Mucosa of descending colon (tissue), 3 donors: ENCODE data around the gene SMARCA2. TPM values are rescaled to one million over a fixed set of nuclear protein-coding genes. Genes with fewer than 3 reads are reported as not detected.

Experiments used
- ATAC-seq: fragments of 200-7000 bp; cut with Tn5 transposase; one replicate; pipeline ENCODE4 v1.9.1; 2020; ENCODE audit warnings: mild to moderate bottlenecking, moderate library complexity
- DNase-seq, 3 donors: peaks; one replicate each; pipeline ENCODE4 v3.0.0-alpha.2; 2020
- H3K36me3 ChIP-seq: fragments of 200-600 bp; one replicate; pipeline ENCODE4 v1.8.0; 2021; ENCODE audit warnings: low read depth, mild to moderate bottlenecking
- H3K4me1 ChIP-seq: fragments of 200-600 bp; one replicate; pipeline ENCODE4 v1.8.0; 2021; ENCODE audit warnings: low read depth, mild to moderate bottlenecking
- H3K4me3 ChIP-seq: fragments of 200-600 bp; one replicate; pipeline ENCODE4 v1.8.0; 2021; ENCODE audit warnings: mild to moderate bottlenecking
- H3K9me3 ChIP-seq: fragments of 200-600 bp; one replicate; pipeline ENCODE4 v1.8.0; 2021; ENCODE audit warnings: mild to moderate bottlenecking
- CTCF ChIP-seq: fragments of 200-600 bp; IDR thresholded peaks from one replicate; pipeline ENCODE4 v1.8.0; 2022; ENCODE audit warnings: antibody characterized with exemption, mild to moderate bottlenecking
- intact Hi-C, 2 donors: fragments of 100-400 bp; cut with DNase I in 1 of 2; cut with micrococcal nuclease in 1 of 2; formaldehyde crosslinking; loops; one replicate each; pipeline versions ENCODE4 v1.11.0 to v1.11.1; 2022; cut with DNase I, micrococcal nuclease
- total RNA-seq, 3 donors: library from RNA; stranded (reverse); fragmentation: NEBNext Ultra II Directional in 2 of 3; extraction: Animal tissue kit (Norgen Biotek cat#: 25700) in 2 of 3; gene quantifications; one replicate each; pipeline versions ENCODE4 v1.2.1 to v1.2.4, GENCODE V29; 2021 to 2023
- donor health status: DM: no; HTN: no; CAD: no; lungs with moderate emphysema.
- donor health status: DM: no; HTN: no; CAD: no.
- donor health status: DM: no; HTN: yes; CAD: no.

SMARCA2 gene
- total RNA-seq, 3 donors from 2014 or later = 105 to 131 (median 117) TPM

DNA sequence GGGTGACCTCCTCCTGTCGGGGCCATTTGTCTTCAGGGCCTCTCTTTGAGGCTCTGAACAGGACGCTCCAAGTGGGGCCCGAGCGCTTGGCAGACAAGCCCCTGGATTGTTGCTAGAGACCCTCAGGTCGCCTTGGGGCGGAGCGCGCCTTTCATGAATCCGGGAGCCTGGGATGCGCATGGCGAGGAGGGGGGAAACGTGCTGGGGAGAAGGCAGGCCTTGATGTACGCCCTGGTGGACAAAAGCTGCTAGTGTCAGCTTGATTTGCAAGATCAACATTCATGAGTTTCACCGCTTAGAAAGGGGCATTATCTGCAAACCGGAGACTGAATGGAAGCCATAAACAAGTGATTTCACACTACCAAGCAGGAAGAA is 226.3 kb downstream of the SMARCA2 start:
- Histone ChIP-seq H3K4me1 (peaks cover 5% of the 10 kb centered on the region), H3K36me3 (no peaks in the 10 kb centered on the region), H3K9me3 (no peaks in the 10 kb centered on the region), H3K4me3 (no peak overlapping the region)
- DNase-seq = peak; percentile 10 to 49 (median 40)
- no peak for TF ChIP-seq CTCF
- peak; percentile 6 for ATAC-seq
- intact Hi-C loops = loop anchor here in 1 of 2 donors (10.0 kb wide), 1 partner anchor 223 kb away; no protein-coding TSS in a partner anchor

DNA sequence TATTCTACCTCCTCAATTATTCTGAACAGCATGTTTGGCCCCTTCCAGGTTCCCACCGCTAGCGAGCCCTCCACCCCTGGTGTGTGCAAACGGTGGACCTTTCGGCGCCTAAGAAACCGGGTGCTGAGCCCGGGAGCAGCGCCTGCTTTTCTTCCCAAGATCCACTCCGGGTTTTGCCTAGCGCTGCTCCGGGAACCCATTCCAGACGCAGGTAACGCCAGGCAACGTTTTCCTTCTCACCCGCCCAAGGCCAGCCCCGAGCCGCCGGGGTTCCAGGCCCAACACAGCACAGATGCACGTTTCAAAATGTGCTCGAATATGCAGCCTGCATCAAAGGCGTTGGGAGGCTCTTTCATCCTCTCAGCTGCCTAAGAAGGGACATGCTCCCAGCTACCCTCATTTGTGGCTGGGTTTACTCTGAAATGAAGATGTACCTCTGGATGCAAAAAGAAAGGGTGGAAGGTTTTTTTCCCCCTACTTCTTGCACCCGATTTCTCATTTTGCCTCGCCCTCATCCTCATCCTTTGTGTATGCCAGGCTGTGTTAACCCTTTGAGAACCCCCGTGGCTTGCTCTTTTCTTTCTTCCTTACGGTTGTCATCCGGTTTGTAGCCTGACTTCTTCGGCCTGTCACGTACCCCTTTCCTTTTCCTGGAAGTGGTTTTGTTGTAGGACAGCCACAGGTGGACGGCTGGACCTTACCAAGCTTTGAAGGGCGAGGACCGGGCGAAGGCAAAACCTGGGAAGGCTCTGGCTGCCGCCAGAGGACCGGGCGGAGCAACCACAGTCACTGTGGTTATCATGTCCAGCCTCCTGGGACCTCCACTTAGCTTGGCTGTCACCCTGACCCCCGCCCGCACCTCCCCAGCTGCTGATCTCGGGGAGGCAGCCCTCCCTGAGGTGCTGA is 226.9 kb downstream of the SMARCA2 start:
- intact Hi-C loops = loop anchor here in 1 of 2 donors (10.0 kb wide), 1 partner anchor 223 kb away; no protein-coding TSS in a partner anchor

DNA sequence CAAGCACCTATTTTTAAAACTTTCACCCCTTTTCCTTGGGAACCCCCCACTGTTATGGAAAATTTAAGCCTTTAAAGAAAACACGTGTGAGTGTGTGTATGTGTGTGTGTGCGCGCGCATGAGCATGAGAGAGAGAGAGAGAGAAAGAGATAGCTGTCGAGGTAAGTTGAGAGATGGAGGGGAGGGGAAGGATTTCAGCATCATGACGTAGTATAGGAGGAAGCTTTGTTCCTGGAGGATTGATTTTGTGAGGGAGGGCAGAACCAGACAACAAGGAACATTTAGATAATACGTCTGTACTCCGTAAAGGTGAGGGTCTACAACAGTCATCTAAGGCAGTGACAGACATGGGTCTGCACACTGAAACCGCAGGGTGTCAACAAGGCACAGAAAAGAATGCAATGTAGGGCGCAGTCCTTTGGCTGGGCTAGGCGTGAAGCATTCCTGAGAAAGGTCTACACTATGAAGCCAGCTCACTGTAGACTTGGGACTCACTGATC is 227.7 kb downstream of the SMARCA2 start:
- Histone ChIP-seq H3K4me1 (peaks cover 5% of the 10 kb centered on the region), H3K36me3 (no peaks in the 10 kb centered on the region), H3K9me3 (no peaks in the 10 kb centered on the region), H3K4me3 (no peak overlapping the region)
- ATAC-seq (no peak), DNase-seq (peak in 1 of 3 donors; percentile 8)
- TF ChIP-seq CTCF = no peak
- intact Hi-C loops = loop anchor here in 1 of 2 donors (10.0 kb wide), 1 partner anchor 222 kb away; no protein-coding TSS in a partner anchor

More for the DNA sequence above, 226.9 kb downstream of the SMARCA2 start:
- Histone ChIP-seq H3K36me3 (no peaks in the 10 kb centered on the region), H3K4me3 (no peak overlapping the region), H3K4me1 (peaks cover 5% of the 10 kb centered on the region), H3K9me3 (no peaks in the 10 kb centered on the region)
- no peak for TF ChIP-seq CTCF
- peak; percentile 83 to 89 (median 83) for DNase-seq
- peak; percentile 98 for ATAC-seq
